Activated CD4-positive, alpha-beta T cell treated with anti-CD3 and anti-CD28 coated beads for 36 hours (primary cell): Measurements from ENCODE around the gene RIN3. TPM values are rescaled to one million over a fixed set of nuclear protein-coding genes. Genes with fewer than 3 reads are reported as not detected.
"Not testable (repeated sequence)": the region's sequence is repeated elsewhere in the genome, so short reads cannot be mapped to it uniquely, and the experiment has no call there.

Experiments used
- ATAC-seq: fragments of 200-7000 bp; cut with Tn5 transposase; one replicate; pipeline ENCODE4 v1.10.0; 2021; ENCODE audit warnings: mild to moderate bottlenecking, moderate library complexity
- CTCF ChIA-PET: fragments of 350-600 bp; sonication (Branson Sonifier 250); formaldehyde crosslinking; loops from one replicate; lab custom pipeline; 2021; ENCODE audit warnings: antibody characterized with exemption; lab: Charles Lee
- POLR2A ChIA-PET: fragments of 350-600 bp; sonication (Branson Sonifier 250); formaldehyde crosslinking; loops from one replicate; lab custom pipeline; 2021; ENCODE audit warnings: antibody characterized with exemption, inconsistent platforms; lab: Charles Lee
- DNase-seq: peaks from one replicate; pipeline ENCODE4 v3.0.0-alpha.2; 2020
- H3K27ac Mint-ChIP-seq: one replicate; pipeline ENCODE4 v1.8.0; 2021; ENCODE audit warnings: mixed read lengths
- H3K27me3 Mint-ChIP-seq: one replicate; pipeline ENCODE4 v1.8.0; 2021; ENCODE audit warnings: mixed read lengths
- H3K36me3 Mint-ChIP-seq: one replicate; pipeline ENCODE4 v1.8.0; 2021; ENCODE audit warnings: low read depth, mixed read lengths
- H3K4me1 Mint-ChIP-seq: one replicate; pipeline ENCODE4 v1.8.0; 2021; ENCODE audit warnings: mixed read lengths
- H3K4me3 Mint-ChIP-seq: one replicate; pipeline ENCODE4 v1.8.0; 2021; ENCODE audit warnings: mild to moderate bottlenecking, moderate library complexity, mixed read lengths
- H3K9me3 Mint-ChIP-seq: one replicate; pipeline ENCODE4 v1.8.0; 2021; ENCODE audit warnings: low read depth, mixed read lengths
- intact Hi-C, 2 experiments: fragments of 100-400 bp; cut with DNase I in 1 of 2; cut with micrococcal nuclease in 1 of 2; formaldehyde crosslinking; loops; one replicate each; pipeline versions ENCODE4 v1.14.2 to v1.15.1; 2022 to 2024; cut with DNase I, micrococcal nuclease
- total RNA-seq, 2 experiments: library from RNA; stranded (reverse); gene quantifications; one replicate each; pipeline ENCODE4 v1.2.3, GENCODE V29; 2021

Gene RIN3
- total RNA-seq, 2 experiments from 2014 or later, result 23.1 to 26.4 TPM

GRCh38 chr14:92714739-92715307 lies 201.2 kb downstream of the RIN3 start:
- not testable (repeated sequence) for H3K9me3 Mint-ChIP-seq, H3K36me3 Mint-ChIP-seq, H3K4me1 Mint-ChIP-seq, H3K27me3 Mint-ChIP-seq, H3K27ac Mint-ChIP-seq, H3K4me3 Mint-ChIP-seq
- CTCF ChIA-PET, result interaction anchor here (0.8 to 5.5 kb wide), 13 partner anchors 8 to 577 kb away, joined by 3 to 35 read pairs (median 4); partner anchors contain the start of gene LGMN
- intact Hi-C loops, result loop anchor here (1.0 kb wide), 1 partner anchor 68 kb away; no protein-coding TSS in a partner anchor
- peak; percentile 93 for DNase-seq
- POLR2A ChIA-PET, result interaction anchor here (0.6 kb wide), 2 partner anchors 8 to 259 kb away, joined by 4 read pairs; no protein-coding TSS in a partner anchor
- ATAC-seq, result peak; percentile 88

- H3K4me3 Mint-ChIP-seq, result no peak overlapping the region
- no peaks in the 10 kb centered on the region for H3K27me3 Mint-ChIP-seq
- H3K27ac Mint-ChIP-seq, result no peak overlapping the region
- intact Hi-C loops, result no loop called here
- DNase-seq (no peak), ATAC-seq (no peak)
- CTCF ChIA-PET, result interaction anchor here (1.9 to 2.2 kb wide), 2 partner anchors 30 to 68 kb away, joined by 5 to 10 read pairs; no protein-coding TSS in a partner anchor
- POLR2A ChIA-PET, result no interaction called here
- H3K36me3 Mint-ChIP-seq, result peaks cover 2% of the 10 kb centered on the region
- peaks cover 4% of the 10 kb centered on the region for H3K4me1 Mint-ChIP-seq
- H3K9me3 Mint-ChIP-seq, result no peaks in the 10 kb centered on the region
Observed at GRCh38 chr14:92716131-92716530, 202.6 kb downstream of the RIN3 start.

DNA sequence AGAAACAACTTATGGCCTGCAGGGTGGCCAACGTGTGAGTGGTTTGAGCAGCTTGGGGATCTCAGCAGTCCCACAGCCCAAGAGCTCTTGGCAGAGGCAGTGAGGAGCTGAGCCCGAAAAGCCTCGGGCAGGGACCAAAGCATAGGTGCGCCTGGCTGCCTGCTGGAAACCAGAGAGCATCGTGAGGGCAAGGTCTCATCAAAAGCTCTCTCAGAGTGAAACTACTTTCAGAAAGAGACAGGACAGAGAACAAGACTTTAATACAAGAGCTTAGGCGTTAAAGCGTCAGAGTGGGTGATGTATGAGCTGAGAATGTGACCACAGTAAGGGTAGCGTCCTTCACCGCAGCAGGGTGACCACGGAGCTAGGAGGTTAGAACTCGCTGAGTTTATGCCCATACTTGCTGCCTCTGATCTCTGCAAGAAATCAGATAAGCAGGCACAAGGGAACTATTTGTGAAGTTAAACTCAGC lies 204.0 kb downstream of the RIN3 start:
- H3K27ac Mint-ChIP-seq, result no peak overlapping the region
- CTCF ChIA-PET, result interaction anchor here (0.6 to 2.2 kb wide), 10 partner anchors 9 to 68 kb away, joined by 3 to 10 read pairs (median 4); no protein-coding TSS in a partner anchor
- H3K36me3 Mint-ChIP-seq, result peaks cover 2% of the 10 kb centered on the region
- no peak overlapping the region for H3K4me3 Mint-ChIP-seq
- peak; percentile 68 for ATAC-seq
- POLR2A ChIA-PET, result no interaction called here
- intact Hi-C loops, result no loop called here
- H3K9me3 Mint-ChIP-seq, result no peaks in the 10 kb centered on the region
- H3K4me1 Mint-ChIP-seq, result peaks cover 4% of the 10 kb centered on the region
- H3K27me3 Mint-ChIP-seq, result no peaks in the 10 kb centered on the region
- peak; percentile 18 for DNase-seq

GRCh38 chr14:92718664-92719063 lies 205.1 kb downstream of the RIN3 start:
- H3K36me3 Mint-ChIP-seq, result peaks cover 2% of the 10 kb centered on the region
- H3K27ac Mint-ChIP-seq, result no peak overlapping the region
- intact Hi-C loops, result no loop called here
- ChIA-PET CTCF (interaction anchor here (0.6 to 1.5 kb wide), 3 partner anchors 32 to 395 kb away, joined by 3 to 8 read pairs (median 4); no protein-coding TSS in a partner anchor), POLR2A (no interaction called here)
- H3K9me3 Mint-ChIP-seq, result no peaks in the 10 kb centered on the region
- H3K4me3 Mint-ChIP-seq, result no peak overlapping the region
- ATAC-seq, result no peak
- DNase-seq, result no peak
- H3K4me1 Mint-ChIP-seq, result peaks cover 4% of the 10 kb centered on the region
- H3K27me3 Mint-ChIP-seq, result no peaks in the 10 kb centered on the region

- ChIA-PET POLR2A (no interaction called here), CTCF (interaction anchor here (0.6 kb wide), 1 partner anchor 394 kb away, joined by 3 read pairs; no protein-coding TSS in a partner anchor)
- no peak for DNase-seq
- Mint-ChIP-seq H3K27ac (no peak overlapping the region), H3K4me1 (peaks cover 4% of the 10 kb centered on the region), H3K9me3 (no peaks in the 10 kb centered on the region), H3K4me3 (no peak overlapping the region), H3K36me3 (peaks cover 2% of the 10 kb centered on the region), H3K27me3 (no peaks in the 10 kb centered on the region)
- no peak for ATAC-seq
- intact Hi-C loops, result no loop called here
Observed at GRCh38 chr14:92719421-92719820, 205.8 kb downstream of the RIN3 start.

DNA sequence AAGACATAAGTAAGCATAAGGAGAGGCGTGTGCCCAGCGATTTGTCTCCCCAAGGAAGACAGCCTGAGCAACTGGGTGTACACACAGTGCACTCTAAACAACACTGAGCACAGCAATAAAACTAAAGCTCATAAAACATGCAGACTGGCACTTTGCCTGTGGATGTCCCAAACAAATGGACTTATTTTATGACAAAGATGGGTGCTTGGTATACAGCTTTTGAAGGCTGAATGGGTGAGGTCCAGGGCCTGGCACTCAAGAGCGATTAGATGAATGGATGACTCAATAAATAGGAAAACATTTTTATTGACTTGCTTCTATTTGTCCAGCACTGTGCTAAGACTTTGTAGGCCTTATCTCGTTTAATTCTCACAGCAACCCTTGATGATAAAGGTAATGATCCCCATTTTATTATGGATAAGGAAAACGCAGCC lies 206.3 kb downstream of the RIN3 start:
- ATAC-seq, result no peak
- Mint-ChIP-seq H3K4me1 (peaks cover 4% of the 10 kb centered on the region), H3K9me3 (no peaks in the 10 kb centered on the region), H3K4me3 (no peak overlapping the region), H3K27ac (no peak overlapping the region), H3K36me3 (peaks cover 2% of the 10 kb centered on the region), H3K27me3 (no peaks in the 10 kb centered on the region)
- intact Hi-C loops, result no loop called here
- POLR2A ChIA-PET, result no interaction called here
- CTCF ChIA-PET, result no interaction called here
- no peak for DNase-seq

GRCh38 chr14:92724516-92725340 lies 211.1 kb downstream of the RIN3 start:
- no peaks in the 10 kb centered on the region for H3K27me3 Mint-ChIP-seq
- H3K27ac Mint-ChIP-seq, result no peak overlapping the region
- no peaks in the 10 kb centered on the region for H3K9me3 Mint-ChIP-seq
- ChIA-PET CTCF (interaction anchor here (0.6 to 2.0 kb wide), 4 partner anchors 10 to 64 kb away, joined by 3 to 5 read pairs (median 4); no protein-coding TSS in a partner anchor), POLR2A (no interaction called here)
- DNase-seq (no peak), ATAC-seq (no peak)
- peaks cover 2% of the 10 kb centered on the region for H3K36me3 Mint-ChIP-seq
- no peak overlapping the region for H3K4me3 Mint-ChIP-seq
- peaks cover 14% of the 10 kb centered on the region for H3K4me1 Mint-ChIP-seq
- intact Hi-C loops, result no loop called here

GRCh38 chr14:92726135-92726932 lies 212.8 kb downstream of the RIN3 start:
- POLR2A ChIA-PET, result no interaction called here
- CTCF ChIA-PET, result interaction anchor here (0.6 to 2.0 kb wide), 4 partner anchors 9 to 372 kb away, joined by 3 to 5 read pairs (median 3); no protein-coding TSS in a partner anchor
- no peak overlapping the region for H3K4me3 Mint-ChIP-seq

GRCh38 chr14:92726933-92727262 lies 213.3 kb downstream of the RIN3 start:
- Mint-ChIP-seq H3K4me3 (no peak overlapping the region), H3K36me3 (peaks cover 14% of the 10 kb centered on the region), H3K4me1 (peaks cover 20% of the 10 kb centered on the region), H3K27me3 (peaks cover 3% of the 10 kb centered on the region), H3K27ac (no peak overlapping the region), H3K9me3 (peaks cover 1% of the 10 kb centered on the region)
- ATAC-seq, result no peak
- intact Hi-C loops, result no loop called here
- DNase-seq, result no peak
- POLR2A ChIA-PET, result no interaction called here
- CTCF ChIA-PET, result interaction anchor here (1.1 to 1.2 kb wide), 2 partner anchors 9 to 24 kb away, joined by 3 read pairs; no protein-coding TSS in a partner anchor

More at GRCh38 chr14:92726135-92726932, 212.8 kb downstream of the RIN3 start:
- no peak for ATAC-seq
- peaks cover under 1% of the 10 kb centered on the region for H3K27me3 Mint-ChIP-seq
- peak; percentile 46 for DNase-seq
- H3K4me1 Mint-ChIP-seq, result peaks cover 20% of the 10 kb centered on the region
- H3K36me3 Mint-ChIP-seq, result peaks cover 9% of the 10 kb centered on the region
- H3K27ac Mint-ChIP-seq, result no peak overlapping the region
- no peaks in the 10 kb centered on the region for H3K9me3 Mint-ChIP-seq
- intact Hi-C loops, result no loop called here

GRCh38 chr14:92728759-92729364 lies 215.3 kb downstream of the RIN3 start:
- H3K4me3 Mint-ChIP-seq, result no peak overlapping the region
- POLR2A ChIA-PET, result interaction anchor here (0.6 to 0.7 kb wide), 3 partner anchors 39 to 222 kb away, joined by 3 to 6 read pairs (median 4); no protein-coding TSS in a partner anchor

More at GRCh38 chr14:92728759-92729364, 215.3 kb downstream of the RIN3 start:
- H3K27ac Mint-ChIP-seq, result no peak overlapping the region
- DNase-seq (peak; percentile 84), ATAC-seq (peak; percentile 97)
- CTCF ChIA-PET, result interaction anchor here (1.0 to 1.1 kb wide), 2 partner anchors 46 to 55 kb away, joined by 3 to 4 read pairs; no protein-coding TSS in a partner anchor
- H3K9me3 Mint-ChIP-seq, result peaks cover 1% of the 10 kb centered on the region
- H3K4me1 Mint-ChIP-seq, result peaks cover 20% of the 10 kb centered on the region
- H3K36me3 Mint-ChIP-seq, result peaks cover 22% of the 10 kb centered on the region
- H3K27me3 Mint-ChIP-seq, result peaks cover 5% of the 10 kb centered on the region
- intact Hi-C loops, result loop anchor here in 1 of 2 experiments (2.0 kb wide), 1 partner anchor 42 kb away; no protein-coding TSS in a partner anchor
